ENCODE results near the gene RALGAPA2.

The RALGAPA2 gene

DNA sequence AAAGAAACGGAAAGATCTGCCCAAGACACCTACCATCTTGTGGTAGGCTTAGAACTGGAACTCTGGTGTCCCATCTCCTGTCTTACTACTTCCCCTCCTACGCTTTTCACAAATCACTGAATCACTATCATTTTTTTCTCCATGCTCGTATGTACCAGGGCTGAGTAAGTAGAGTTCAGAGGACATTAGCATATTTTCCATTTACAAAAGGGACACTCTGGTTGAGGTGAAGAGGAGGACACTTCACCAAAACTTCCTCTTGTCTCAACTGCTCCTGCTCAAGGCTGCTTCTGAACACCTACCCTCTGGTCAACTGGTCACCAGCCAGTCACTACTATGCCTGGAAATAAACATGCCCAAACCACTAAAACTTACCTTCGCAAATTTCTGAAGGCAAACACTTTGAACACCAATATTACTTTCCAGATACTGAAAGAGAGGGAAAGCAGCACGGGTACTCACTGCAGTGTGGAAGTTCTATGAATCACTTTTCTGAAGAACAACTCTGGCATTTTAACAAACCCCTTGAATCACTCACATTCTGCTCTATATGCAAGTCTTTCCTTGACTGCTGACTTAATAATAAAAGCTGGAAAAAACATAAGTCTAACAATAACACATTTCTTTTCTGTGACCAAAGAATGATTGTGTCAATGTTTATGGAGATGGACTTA, 221.2 kb downstream of the RALGAPA2 start:
- no peak for DNase-seq

DNA sequence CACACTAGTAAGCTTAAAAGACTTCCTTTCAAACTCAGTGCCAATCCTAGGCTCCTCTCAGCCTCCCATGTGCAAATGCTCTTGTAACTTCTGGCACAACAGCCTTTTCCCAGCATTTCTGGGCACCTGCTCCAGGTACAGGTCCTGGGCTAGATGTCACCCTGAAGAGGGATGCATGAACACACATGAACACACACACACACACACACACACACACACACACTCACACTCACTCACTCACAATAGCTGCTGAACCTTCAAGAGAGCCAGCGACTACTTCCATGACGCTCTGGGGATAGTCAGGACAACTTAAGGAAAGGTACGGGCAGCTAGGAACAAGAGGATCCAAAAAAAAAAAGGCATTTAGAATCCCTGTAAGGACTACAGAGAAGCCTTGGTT, 221.8 kb downstream of the RALGAPA2 start:
- no peak for DNase-seq

DNA sequence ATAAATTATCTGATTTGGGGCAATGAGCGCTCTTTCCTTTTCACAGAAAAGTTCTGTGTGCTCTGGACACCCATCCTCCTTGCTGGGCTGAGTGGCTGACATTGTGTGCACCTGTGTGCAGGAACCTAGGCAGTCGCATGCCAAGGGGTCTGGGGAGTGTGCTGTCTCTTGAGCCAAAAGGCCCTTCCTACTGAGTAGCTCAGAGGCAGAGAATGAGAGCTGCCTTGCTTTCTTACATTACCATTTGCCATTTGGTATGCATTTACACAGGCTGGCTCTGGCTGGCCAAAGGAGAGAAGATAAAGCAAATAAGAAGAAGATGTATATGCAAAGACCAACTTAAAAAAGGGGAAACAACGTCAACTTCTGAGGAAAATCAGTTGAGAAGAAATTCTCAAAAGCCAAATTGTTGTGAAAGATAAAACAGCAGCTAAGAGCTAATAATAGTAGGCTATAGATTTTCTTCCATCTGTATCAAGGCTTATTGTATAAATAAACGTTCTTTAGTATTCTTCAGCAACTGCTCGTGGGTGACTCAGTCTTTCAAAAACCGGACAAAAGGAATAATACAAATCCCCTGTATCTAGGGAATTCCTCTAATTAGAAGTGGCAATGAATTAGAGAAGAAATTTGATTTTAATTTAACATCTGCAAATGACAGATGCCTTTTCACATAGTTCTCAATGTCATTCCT, 222.6 kb downstream of the RALGAPA2 start:
- DNase-seq, result no peak

DNA sequence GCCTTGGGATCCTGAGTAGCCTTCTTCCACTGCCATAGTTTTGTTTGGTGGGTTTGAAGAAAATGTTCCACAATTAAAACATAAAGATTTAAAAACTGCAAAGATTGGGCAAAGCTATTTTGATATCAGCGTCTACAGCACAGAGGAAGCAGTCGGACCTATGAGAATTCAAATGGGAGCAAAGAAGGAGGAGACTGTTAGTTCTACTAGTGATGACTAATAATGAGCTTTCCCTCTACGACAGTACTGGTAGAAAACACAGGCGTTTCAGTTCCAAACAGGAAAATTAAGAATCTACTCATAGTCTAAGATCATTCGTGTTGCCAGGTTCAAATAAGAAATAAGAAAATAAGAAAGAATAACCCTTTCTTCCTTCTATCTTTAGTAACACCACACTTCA, 223.4 kb downstream of the RALGAPA2 start:
- DNase-seq, result no peak

GRCh38 chr20:20488388-20488787, 224.1 kb downstream of the RALGAPA2 start:
- no peak for DNase-seq

- no peak for DNase-seq
Observed at GRCh38 chr20:20487811-20488210, 224.6 kb downstream of the RALGAPA2 start.

DNA sequence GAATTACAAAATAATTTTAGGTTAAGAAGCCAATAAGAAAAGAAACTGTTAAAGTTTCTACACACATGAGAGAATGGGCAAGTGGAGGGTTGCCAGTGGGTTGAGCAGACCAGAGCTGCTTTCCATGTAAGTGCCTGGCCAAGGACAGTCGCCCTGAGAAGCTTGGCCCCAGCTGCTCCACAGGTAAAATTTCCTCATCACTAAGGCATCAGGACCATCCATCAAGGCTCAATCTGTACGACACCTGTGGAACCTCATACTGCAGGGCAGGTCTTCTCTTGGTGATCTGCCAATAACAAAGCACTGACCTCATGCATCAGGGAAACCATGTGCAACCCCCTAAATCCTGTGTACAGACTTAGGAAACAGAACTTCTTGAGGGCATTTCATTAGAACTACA, 229.1 kb downstream of the RALGAPA2 start:
- no peak for DNase-seq

DNA sequence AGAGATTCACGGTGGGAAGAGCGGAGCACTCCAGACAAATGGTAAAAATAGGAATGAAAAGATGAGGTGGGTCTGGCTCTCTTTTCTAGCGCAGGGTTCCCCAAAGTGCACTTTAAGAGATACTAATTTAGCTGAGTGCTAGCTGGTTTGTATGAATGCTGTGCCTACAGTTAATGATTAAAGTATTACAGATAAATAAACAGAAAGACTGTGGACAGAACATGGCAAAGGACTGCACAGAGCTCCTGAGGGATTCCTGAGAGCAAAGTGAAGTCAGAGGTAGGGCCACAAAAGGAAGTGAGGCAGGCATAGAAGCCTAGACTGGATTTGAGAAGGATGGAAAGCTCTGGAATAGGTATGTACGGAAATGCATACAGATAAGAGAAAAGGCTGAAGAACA, 230.0 kb downstream of the RALGAPA2 start:
- no peak for DNase-seq

DNA sequence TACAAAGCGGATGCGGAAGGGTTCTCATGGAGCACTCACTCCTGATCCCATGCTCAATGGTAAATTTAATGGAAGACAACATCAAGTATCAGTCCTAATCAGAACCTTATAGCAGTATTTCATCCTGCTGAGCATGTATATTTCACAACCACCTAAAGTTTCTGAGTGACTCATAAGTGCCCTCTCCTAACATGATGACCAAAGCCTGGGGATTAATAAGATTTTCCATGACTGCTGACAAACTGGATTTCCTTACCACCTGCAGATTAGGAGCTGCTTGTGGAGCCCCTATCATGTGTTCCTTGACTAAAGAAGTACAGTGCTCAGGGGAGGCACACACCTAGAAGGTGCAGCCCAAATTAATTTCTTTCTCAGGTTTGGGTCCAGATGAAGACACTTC, 231.8 kb downstream of the RALGAPA2 start:
- no peak for DNase-seq

GRCh38 chr20:20480126-20480525, 232.3 kb downstream of the RALGAPA2 start:
- no peak for DNase-seq

DNA sequence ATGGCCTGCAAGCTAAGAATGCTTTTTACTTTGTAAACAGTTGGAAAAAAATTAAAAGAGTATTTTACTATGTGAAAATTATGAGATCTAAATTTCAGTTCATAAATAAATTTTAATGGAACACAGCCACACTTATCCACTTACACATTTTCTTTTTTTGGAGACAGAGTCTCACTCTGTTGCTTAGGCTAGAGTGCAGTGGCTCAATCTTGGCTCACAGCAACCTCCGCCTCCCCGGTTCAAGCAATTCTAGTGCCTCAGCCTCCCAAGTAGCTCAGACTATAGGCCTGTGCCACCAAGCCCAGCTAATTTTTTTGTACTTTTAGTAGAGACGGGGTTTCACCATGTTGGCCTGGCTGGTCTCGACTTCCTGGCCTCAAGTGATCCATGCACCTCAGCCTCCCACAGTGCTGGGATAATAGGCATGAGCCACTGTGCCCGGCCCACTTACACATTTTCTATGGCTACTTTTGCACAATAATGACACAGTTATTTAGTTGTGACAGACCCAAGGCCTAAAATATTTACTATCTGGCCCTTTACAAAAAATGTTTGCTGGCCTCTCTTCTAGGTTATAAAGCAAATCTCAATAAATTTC, 234.9 kb downstream of the RALGAPA2 start:
- DNase-seq, result no peak

DNA sequence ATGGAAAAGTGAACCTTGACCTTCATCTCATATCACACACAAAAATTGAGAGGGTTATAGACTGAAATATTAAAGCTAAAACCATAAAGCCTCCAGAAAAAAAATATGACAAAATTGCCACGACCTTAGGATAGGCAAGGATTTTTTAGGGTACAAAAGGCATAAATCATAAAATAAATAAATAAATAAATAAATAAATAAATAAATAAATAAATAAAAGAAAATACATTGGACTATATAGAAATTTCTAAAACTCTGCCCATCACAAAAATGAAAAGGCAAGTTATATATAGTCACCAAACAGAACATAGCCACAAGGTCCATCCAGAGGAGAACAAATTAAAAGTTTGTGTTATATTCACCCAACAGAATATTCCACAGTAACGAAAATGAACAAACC, 235.9 kb downstream of the RALGAPA2 start:
- DNase-seq, result no peak

- no peak for DNase-seq
Observed at GRCh38 chr20:20473657-20474056, 238.8 kb downstream of the RALGAPA2 start.

- DNase-seq, result no peak
Observed at GRCh38 chr20:20472684-20473274, 239.7 kb downstream of the RALGAPA2 start.

- DNase-seq, result no peak
Observed at GRCh38 chr20:20466341-20466879, 246.0 kb downstream of the RALGAPA2 start.

GRCh38 chr20:20465252-20465651, 247.2 kb downstream of the RALGAPA2 start:
- DNase-seq, result no peak

- no peak for DNase-seq
Observed at GRCh38 chr20:20463933-20464374, 248.5 kb downstream of the RALGAPA2 start.

- no peak for DNase-seq
Observed at GRCh38 chr20:20462185-20462584, 250.3 kb downstream of the RALGAPA2 start.

DNA sequence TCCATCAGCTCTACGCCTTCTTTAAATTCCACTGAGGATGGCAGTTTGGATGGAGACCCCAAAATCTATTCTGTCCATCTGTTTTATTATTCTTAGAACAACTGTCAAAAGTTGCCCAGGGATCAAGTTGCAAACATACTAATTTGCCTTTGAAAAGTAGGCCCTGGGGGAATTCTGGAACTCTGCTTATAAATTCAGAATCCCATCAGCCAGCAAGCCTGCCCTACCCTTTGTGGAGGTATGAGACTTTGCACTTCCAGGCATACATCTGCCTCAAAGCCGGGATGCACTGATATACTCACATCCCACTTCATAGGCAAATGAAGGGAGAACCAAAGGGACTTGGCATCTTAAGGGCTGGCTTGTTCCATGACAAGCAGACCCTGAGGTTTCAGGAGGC, 250.9 kb downstream of the RALGAPA2 start:
- no peak for DNase-seq

GRCh38 chr20:20459726-20460125, 252.7 kb downstream of the RALGAPA2 start:
- DNase-seq, result no peak

- no peak for DNase-seq
Observed at GRCh38 chr20:20457392-20458126, 254.9 kb downstream of the RALGAPA2 start.

DNA sequence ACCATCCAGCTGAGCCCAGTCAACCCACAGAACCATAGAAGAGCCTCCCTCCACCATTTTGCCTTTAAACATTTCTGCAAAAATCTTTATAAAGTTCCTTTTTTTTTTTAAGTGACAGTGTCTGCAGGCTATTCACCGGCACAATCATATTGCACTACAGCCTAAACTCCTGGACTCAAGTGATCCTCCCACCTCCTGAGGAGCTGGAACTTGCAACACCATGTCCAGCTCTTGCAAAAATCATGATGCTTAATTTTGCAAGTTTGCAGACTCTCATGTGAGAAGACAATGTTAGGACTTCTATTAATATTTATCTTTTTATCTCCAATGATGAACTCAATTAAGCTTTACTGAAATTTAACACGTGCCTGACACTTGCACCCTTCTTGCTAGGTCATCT, 255.7 kb downstream of the RALGAPA2 start:
- no peak for DNase-seq

DNA sequence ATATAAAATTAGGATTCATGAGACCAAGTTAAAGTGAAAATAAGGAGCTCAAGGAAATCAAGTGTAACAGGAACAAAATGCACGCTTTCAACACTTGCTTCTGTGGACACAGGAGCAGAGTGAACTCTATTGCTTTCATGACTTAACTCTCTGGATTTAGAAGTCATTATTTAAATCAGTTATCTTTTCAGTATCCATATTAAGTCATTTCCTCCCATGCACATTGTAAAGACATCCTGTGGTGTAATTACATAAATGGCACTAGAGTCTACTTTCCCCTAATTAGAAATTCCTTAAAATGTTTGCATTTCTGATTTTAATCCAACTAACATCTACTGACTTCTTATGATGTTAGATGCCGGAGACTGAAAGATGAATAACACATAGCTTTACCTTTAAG, 256.5 kb downstream of the RALGAPA2 start:
- no peak for DNase-seq

Data from effector CD8-positive, alpha-beta T cell (primary cell).